ENCODE data around the gene C3orf22. TPM values are rescaled to one million over a fixed set of nuclear protein-coding genes. Genes with fewer than 3 reads are reported as not detected.

Gene C3orf22
- total RNA-seq, 4 donors from 2014 or later = not detected

- H3K9me3 ChIP-seq = no peaks in the 10 kb centered on the region
- peaks cover 0 to 10% of the 10 kb centered on the region in 2 donors for H3K4me1 ChIP-seq
- H3K27me3 ChIP-seq = peaks cover 0 to 5% of the 10 kb centered on the region in 2 donors
- H3K27ac ChIP-seq = no peak overlapping the region
- no peak for DNase-seq
- TF ChIP-seq POLR2A (IDR thresholded peaks at IDR 0.05) (no peak), CTCF (IDR thresholded peaks at IDR 0.05) (no peak)
- intact Hi-C loops (cut with DNase I; ENCODE audit: low total_unique reads) = no loop called here
- no peaks in the 10 kb centered on the region for H3K36me3 ChIP-seq
- no peak overlapping the region for H3K4me3 ChIP-seq
Observed at GRCh38 chr3:126528419-126528799, 30.3 kb downstream of the C3orf22 start.

GRCh38 chr3:126527455-126528211 is 31.1 kb downstream of the C3orf22 start:
- Histone ChIP-seq H3K4me1 (peaks cover 0 to 10% of the 10 kb centered on the region in 2 donors), H3K9me3 (no peaks in the 10 kb centered on the region), H3K27me3 (peaks cover 0 to 5% of the 10 kb centered on the region in 2 donors), H3K36me3 (no peaks in the 10 kb centered on the region), H3K4me3 (no peak overlapping the region), H3K27ac (no peak overlapping the region)
- intact Hi-C loops (cut with DNase I; ENCODE audit: low total_unique reads) = no loop called here
- no peak for DNase-seq
- TF ChIP-seq POLR2A (IDR thresholded peaks at IDR 0.05) (no peak), CTCF (IDR thresholded peaks at IDR 0.05) (no peak)

DNA sequence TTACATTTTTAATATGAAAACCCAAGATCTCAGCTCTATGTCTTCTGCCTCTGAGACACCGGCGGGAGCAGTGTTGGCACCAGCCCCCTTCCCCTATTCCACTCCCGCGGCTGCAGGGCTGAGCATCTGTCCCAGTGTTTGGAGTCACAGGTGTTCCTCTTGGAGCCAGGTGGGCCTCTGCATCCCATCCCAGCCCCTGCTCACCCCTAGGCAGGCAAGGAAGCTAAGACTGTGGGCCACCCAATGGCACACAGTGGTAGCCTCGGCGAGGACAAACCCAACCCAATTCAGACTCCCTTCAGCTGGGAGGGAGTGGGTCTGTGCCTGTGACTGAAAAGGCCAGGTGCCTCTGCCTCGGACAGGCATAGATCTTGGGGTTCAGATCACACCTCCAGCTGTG is 31.7 kb downstream of the C3orf22 start:
- H3K9me3 ChIP-seq = no peaks in the 10 kb centered on the region
- no peak for DNase-seq
- H3K27me3 ChIP-seq = peaks cover 0 to 5% of the 10 kb centered on the region in 2 donors
- no peak for TF ChIP-seq POLR2A (IDR thresholded peaks at IDR 0.05)
- peaks cover 0 to 10% of the 10 kb centered on the region in 2 donors for H3K4me1 ChIP-seq
- no peaks in the 10 kb centered on the region for H3K36me3 ChIP-seq
- no peak overlapping the region for H3K27ac ChIP-seq
- H3K4me3 ChIP-seq = no peak overlapping the region
- intact Hi-C loops (cut with DNase I; ENCODE audit: low total_unique reads) = no loop called here

- no peak overlapping the region for H3K4me3 ChIP-seq
- peaks cover 0 to 10% of the 10 kb centered on the region in 2 donors for H3K4me1 ChIP-seq
- H3K27ac ChIP-seq = no peak overlapping the region
- H3K27me3 ChIP-seq = peaks cover 0 to 5% of the 10 kb centered on the region in 2 donors
- DNase-seq = no peak
- no peaks in the 10 kb centered on the region for H3K36me3 ChIP-seq
- no peaks in the 10 kb centered on the region for H3K9me3 ChIP-seq
- intact Hi-C loops (cut with DNase I; ENCODE audit: low total_unique reads) = no loop called here
- TF ChIP-seq CTCF (IDR thresholded peaks at IDR 0.05) (no peak), POLR2A (IDR thresholded peaks at IDR 0.05) (no peak)
Observed at GRCh38 chr3:126526668-126527005, 32.1 kb downstream of the C3orf22 start.

- Histone ChIP-seq H3K27me3 (peaks cover 0 to 5% of the 10 kb centered on the region in 2 donors), H3K9me3 (no peaks in the 10 kb centered on the region), H3K36me3 (no peaks in the 10 kb centered on the region), H3K4me3 (no peak overlapping the region), H3K4me1 (peaks cover 0 to 10% of the 10 kb centered on the region in 2 donors), H3K27ac (no peak overlapping the region)
- TF ChIP-seq CTCF (IDR thresholded peaks at IDR 0.05) = no peak
- TF ChIP-seq POLR2A (IDR thresholded peaks at IDR 0.05) = no peak
- intact Hi-C loops (cut with DNase I; ENCODE audit: low total_unique reads) = no loop called here
- DNase-seq = no peak
Observed at GRCh38 chr3:126525853-126526667, 32.7 kb downstream of the C3orf22 start.

All from uterus (tissue), 4 donors.